ENCODE results near the gene EPHB1.

The EPHB1 gene

DNA sequence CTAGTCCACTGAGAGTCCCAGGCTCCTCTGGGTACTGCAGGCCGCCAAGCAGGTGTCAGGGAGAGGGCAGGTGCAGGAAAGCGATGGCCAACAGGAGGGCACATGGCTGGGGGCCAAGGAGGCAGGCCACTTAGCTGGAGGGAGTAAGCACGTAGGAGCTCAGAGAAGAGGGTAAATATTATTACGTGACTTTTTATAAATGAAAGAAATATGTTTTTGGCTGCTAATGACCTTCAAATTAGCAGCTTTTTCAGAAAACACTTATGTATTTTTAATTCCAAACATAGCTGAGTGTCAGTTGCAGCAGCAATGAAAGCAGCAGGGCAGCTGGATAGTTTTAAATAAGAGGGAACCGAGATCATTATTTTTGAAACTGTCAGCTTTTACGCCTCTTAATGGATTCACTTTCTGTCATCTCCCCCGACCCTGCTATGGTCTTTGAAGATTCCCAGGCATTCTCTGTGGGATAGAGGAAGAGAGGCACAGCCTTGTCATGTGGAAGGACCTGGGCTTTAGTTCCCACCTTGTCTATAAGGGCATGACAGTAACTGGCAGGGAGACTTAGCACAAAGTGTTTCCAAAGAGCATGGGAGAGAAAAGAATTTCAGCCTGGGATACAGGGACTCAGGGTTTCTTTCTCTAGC is 477.1 kb downstream of the EPHB1 start:
- peak; percentile 35 for DNase-seq

GRCh38 chr3:135292162-135292561 is 497.1 kb downstream of the EPHB1 start:
- DNase-seq = no peak

DNA sequence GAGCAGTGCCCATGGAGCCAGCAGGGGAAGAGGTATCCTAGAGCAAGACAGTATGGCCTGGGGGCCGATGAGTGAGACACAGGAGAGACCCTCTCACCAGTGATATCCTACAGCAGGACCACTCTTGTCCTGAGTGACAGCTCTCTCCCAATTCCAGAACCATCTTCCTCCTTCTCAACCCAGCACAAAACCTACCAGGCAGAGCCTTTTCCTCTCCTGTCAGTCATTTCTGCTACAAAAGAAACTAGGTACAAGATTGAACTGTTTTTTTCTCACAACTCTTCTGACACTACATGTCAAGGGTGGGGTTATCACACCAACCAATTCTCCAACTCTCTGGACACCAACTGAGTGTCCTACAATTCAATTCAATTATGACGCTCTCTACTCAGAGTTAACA is 506.6 kb downstream of the EPHB1 start:
- no peak for DNase-seq

- no peak for DNase-seq
These were observed 509.3 kb downstream of the EPHB1 start for GRCh38 chr3:135304378-135304777.

All from NCI-H510A (cell line).